AG08395 (cell line): Measurements from ENCODE around the gene HTT.

ENCODE experiments used
- DNase-seq: peaks from one replicate; pipeline ENCODE4 v3.0.0; 2012; ENCODE audit warnings: mixed read lengths, low spot score

HTT gene

DNA sequence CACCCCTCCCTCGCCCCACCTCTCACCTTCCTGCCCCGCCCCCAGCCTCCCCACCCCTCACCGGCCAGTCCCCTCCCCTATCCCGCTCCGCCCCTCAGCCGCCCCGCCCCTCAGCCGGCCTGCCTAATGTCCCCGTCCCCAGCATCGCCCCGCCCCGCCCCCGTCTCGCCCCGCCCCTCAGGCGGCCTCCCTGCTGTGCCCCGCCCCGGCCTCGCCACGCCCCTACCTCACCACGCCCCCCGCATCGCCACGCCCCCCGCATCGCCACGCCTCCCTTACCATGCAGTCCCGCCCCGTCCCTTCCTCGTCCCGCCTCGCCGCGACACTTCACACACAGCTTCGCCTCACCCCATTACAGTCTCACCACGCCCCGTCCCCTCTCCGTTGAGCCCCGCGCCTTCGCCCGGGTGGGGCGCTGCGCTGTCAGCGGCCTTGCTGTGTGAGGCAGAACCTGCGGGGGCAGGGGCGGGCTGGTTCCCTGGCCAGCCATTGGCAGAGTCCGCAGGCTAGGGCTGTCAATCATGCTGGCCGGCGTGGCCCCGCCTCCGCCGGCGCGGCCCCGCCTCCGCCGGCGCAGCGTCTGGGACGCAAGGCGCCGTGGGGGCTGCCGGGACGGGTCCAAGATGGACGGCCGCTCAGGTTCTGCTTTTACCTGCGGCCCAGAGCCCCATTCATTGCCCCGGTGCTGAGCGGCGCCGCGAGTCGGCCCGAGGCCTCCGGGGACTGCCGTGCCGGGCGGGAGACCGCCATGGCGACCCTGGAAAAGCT is at the start of gene HTT, which contains the start of gene HTT-AS:
HTT (plus strand) TSS at position 604 of the 768 bp plus-strand sequence; CDS start at position 749, 145 bp downstream.
HTT-AS (minus strand) TSS at position 461 of the 768 bp plus-strand sequence.
- peak; percentile 99 for DNase-seq

DNA sequence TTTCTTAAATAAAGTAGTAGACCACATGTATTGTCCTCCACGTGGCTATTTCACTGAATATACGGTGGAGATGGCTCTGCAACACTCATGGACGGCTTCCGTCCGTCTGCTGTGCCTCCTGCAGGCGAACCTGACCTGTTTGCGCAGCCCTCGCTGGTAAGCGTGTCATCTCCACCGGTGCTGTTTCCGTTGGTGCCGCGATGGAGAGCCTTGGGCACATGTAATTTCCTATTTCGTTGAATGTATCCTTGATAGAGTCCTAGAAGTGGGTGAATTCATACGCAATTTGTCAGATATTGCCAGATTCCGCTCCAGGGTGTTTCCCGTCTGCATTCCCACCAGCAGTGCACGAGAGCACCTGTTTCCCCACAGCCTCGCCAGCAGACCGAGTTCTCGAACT is 48.6 kb upstream of the HTT start:
- no peak for DNase-seq

DNA sequence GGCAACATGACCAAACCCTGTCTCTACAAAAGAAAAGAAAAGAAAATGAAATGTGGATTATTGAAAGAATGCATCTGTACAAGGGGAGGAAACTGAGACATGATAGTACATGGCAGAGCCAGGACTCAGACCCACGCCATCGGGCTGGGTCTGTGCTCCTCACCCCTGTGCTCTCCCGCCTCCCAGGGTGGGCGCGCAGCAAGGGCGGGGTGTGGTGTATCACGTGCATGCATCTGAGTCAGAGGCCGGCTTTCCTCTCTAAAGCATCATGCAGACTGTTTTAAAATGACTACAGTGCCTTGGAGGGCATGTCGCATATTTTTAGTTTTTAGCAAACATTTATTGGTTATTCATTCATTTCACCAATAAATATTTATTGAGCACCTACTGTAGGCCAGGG is 47.9 kb upstream of the HTT start:
- DNase-seq = no peak

DNA sequence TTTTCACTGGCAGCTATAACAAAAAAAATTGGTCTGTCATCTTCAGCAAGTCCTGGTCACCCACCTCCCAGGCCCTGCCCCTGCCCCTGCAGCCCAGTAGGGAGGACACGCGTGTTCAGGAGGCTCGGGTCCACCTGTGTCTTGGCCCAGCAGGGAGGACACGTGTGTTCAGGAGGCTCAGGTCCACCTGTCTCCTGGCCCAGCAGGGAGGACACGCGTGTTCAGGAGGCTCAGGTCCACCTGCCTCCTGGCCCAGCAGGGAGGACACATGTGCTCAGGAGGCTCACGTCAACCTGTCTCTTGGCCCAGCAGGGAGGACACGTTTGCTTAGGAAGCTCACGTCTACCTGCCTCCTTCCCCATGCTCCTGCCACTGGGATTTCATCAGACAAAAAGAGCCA is 45.0 kb upstream of the HTT start:
- DNase-seq = no peak

DNA sequence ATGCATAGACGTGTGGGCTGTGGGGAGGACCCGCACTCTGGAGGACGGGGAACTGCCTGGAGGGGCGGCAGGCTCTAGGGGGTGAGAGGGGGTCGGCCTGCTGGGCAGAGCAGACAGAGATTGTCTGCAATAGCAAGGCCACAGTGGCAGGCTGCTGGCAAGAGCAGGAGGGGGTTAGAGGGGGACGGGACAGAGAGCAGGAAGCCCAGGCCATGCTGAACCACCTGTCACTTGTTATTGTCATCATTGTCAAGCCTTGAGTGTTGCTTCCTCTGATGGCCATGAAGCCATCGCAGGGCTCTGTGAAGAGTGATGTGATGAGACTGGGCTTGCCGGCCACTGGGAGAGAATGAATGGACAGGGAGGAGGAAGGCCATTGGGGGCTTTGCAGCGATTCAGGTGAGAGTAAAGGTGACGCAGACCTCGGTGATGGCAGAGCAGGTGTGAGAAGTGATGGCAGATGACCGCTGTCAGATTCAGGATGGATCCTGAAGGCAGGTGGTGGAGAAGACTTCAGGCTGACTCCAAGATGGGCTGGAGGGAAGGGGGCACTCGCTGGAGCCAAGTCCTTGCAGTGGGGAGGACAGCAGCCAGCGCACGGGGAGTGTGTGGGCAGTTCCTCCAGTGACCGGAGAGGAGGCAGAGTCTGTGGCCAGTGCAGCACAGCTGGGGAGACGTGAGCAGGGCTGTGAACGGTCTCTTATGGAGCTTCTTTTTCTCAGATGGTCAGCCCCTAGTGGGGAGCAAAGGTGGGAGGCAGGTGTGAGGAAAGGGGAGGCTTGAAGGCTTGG is 43.7 kb upstream of the HTT start:
- no peak for DNase-seq

DNA sequence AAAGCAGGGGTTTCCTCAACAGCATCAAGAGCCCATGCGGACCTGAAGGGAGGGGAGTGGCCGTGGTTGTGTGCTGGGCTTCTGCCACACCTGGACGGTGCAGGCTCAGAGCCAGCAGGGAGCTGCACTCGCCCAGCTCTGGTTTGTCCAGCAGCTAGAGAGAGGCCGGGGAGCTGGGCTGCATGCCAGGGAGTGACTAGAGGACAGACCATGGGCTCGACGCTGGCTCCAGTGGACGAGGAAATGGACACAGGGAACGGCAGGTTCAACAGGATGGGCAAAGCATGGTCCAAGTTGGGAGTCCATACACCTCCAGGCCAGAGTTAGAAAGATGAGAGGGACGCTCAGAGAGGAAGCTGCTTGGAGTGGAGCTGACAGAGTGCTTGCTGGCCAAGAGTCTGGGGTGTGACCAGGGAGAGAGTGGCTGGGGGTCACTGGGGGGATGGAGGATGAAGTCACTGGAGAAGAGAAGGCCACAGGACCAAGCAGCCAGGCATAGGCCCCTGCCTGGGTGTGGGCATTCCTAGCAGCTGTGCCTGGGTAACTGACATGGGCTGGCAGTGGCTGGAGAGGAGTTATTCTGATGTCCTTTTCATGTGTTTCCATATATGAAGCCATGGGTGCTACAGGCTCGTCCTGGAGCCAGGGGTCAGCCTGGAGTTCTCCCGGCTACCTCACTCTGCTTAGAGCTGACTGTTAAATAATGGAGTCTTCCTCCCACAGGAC is 43.0 kb upstream of the HTT start:
- DNase-seq = no peak

DNA sequence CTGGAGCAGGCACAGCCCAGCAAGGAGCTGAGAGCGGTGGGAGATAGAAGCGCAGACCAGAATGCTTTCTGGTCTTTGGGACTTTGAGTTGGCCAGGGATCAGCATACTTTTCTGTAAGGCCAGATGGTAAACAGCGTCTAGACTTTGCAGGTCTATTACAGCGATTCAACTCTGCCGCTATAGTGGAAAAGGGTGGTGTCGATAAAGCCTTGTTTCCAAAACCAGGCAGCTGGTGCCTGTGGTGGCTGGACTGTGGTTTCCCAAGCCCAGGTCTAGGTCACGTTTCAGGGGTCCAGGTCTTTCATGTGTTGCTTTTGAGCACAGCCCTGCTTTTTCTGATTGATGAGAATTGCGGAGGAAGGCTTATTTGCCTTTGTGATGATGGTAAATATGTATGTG is 40.2 kb upstream of the HTT start:
- DNase-seq = no peak

DNA sequence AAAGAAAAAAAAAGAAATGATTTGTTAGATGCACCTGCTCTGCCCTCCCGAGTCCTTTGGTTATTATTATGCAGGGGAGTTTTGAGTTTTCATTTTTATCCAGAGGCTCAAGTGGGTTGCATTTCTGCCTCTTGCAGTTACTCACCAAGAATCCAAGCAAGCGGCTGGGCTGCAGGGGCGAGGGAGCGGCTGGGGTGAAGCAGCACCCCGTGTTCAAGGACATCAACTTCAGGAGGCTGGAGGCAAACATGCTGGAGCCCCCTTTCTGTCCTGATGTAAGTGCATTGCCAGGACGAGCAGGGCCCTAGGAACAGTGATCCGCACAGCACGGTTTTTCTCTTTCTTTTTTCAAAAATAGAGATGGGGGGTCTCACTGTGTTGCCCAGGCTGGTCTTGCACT is 39.2 kb upstream of the HTT start:
- no peak for DNase-seq

DNA sequence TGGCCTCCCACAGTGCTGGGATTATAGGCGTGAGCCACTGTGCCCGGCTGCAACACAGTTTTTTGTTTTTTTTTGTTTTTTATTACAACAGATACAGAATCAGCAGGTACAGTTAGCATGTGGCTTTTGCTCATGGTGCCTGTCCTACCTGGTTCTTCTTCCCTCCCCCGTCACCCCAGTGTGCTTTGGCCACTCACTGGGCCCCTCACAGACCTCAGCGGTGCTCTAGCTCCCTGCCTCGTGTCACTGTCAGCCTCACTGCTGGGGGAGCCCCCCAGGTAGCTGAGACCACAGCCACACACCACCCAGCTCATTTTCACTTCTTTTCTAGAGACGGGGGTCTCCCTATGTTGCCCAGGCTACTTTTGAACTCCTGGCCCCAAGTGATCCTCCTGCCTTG is 38.8 kb upstream of the HTT start:
- DNase-seq = no peak

DNA sequence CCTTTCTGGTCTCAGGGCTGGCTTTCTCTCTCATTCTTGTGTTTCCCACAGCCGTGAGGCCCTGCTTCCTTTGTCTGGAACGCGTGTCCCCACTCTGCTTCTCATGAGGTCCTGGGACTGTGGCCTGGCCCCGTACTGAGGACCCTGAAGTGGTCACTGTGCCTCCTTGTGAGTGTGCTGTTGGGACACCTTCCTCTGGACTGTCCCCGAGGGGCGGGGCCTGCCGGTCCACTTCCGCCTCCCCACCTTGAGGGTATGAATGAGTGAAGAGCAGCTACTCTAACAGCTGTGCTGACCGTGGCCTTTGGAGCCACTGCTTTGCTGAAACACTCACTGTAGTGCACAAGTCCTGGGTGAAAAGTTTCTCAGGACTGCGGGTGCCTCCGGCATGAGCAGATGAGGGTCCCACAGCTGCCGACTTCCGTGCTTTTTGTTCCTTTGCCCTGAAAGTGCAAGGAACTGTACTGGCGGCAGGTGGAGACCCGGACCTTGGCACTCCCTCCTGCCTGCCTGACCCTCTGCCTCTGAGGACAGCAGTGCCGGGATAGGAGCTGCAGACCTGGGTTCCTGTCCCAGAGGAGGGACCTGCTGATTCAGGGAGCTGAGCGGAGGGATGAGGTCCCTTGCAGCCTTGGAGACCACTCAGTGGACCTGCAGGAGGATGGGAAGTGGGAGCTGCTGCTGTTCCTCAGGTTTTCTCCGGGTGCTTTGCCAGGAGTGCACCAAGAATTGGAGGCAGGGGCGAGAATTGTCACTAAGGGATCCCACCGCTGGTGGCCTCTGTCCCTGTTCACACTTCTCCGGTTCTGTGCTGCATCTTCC is 38.1 kb upstream of the HTT start:
- no peak for DNase-seq

DNA sequence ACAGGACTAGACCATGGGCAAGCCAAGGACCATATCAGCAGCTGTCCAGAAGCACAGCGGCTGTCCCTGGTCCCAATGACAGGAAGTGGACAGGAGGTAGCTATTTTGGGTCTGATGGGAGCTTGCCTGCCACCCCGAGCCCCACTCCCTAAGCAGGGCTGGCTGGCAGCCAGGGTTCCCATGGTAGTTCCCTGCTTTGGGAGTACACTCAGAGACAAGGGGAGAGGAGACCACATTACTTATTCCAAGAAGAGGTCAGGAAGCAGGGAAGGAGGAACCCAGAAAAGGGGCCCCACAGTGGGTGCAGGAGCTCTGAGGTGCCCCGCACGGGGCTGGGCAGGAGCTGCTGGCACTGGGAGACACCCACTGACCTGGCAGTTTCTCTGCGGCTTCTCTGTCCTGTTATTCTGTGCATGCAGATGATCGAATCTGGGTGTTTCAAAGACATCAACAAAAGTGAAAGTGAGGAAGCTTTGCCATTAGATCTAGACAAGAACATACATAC is 36.5 kb upstream of the HTT start:
- no peak for DNase-seq

DNA sequence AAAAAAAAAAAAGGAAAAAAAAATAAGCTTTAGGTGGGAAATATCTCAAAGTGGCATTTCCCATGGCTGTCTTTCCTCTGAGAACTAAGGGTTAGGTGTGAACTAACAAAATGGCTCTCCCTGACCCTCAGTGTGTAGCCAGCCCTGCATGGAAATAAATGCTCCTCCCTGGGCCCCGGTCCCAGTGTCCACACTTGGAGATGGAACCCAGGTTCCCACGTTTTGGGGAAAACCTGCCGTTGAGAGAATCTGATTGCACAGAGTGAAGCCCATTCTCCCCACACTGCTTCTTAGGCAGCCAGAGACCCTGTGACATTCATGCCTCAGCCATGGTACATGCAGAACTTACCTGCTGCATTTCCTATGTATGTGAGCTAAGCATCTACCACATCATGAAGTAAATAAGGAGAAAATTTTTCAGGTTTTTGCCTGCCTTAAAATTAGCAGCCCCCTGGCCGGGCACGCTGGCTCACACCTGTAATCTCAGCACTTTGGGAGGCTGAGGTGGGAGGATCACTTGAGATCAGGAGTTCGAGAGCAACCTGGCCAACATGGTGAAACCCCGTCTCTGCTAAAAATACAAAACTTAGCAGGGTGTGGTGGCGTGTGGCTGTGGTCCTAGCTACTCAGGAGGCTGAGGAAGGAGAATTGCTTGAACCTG is 34.6 kb upstream of the HTT start:
- no peak for DNase-seq

DNA sequence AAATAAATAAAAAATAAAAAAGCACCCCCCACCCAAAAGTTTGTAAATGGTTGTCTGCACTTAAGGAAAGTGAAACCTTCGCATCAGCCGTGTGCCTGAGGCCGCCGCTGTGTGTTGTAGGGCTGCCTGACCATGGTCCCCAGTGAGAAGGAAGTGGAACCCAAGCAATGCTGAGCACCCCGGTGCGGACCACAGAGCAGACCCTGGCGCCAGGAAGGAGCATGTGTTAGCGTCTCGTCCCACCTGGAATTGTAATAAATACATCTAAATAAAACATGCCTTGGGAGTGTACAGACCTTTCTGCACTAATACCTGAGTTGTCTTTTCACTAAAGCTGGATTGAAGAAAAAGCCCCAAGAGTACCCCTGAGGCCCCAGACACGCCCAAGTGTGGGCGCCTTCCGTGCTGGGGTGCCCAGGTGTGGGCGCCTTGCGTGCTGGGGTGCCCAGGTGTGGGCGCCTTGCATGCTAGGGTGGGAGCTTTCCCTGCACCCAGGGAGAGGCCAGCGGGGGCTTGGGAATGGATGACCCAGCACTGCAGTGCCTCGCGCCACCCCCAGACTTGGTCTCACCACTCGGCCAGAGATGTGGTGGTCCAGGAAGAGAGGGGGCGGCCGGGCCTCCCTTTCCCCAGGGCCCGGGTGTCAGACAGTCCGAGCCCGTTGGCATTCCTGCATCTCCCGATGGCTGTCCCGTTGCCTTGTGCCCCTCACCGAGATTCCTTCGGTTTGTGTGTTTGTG is 33.9 kb upstream of the HTT start:
- DNase-seq = no peak

DNA sequence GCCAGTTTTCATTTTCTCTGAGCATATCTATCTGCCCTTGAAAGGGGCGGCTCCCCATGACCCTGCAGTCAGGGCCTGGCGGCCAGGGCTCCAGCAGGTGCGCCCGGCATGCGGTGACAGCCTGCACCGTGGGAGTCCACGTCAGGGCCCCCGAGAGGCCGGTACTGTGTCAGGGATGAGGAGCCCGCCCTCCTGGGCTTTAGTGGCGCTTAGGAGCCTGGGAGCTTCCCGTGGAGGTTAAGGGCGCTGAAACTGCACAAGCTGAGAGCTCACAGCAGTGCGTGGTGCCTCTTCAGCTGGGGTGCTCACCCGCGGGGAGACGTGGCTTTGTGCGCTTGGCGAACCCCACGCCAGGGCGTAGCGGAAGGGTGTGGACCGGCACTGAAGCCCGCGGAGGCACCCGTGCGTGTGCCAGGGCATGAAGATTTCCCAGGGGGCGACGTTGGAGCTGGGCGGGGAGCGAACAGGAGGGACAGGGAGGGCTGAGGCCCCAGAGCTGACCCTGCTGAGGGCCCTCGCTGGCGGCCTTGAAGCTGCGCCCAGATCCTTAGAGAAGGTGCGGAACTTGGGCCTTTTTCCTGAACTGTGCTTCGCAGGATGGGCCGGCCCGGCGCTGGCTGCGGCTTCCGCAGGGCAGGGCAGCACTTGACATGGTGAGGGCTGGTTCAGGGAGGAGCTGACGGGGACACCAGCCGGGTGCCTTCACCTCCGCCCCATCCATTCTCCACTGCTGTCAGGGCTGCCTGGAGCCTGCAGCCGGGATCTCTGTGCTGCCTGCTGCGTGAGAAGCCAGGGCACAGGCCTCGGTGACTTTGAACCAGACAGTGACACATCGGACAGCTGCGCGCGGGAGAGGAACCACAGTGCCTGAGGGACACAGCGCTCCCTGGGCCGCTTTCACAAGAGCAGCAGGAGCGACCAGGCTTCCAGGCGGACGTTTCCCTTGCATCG is 33.0 kb upstream of the HTT start:
- DNase-seq = peak; percentile 74

DNA sequence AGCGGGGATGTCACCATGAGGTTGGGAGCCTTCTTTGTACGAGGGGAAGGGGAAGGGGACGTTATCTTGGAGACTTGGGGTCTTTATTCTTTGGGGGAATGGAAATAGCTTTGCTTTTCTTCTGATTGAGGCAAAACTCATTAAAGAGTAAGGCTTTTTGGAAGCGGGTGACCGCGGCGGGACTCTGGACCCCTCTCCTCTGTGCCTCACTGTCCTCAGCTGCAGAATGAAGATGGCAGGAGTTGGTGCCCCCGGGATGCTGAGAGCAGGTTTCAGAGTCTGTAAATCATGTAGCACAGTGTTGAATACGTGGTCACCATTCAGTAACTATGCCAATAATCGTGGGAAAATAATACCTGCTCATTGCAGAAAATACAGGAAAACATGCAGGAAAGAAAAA is 32.3 kb upstream of the HTT start:
- no peak for DNase-seq

DNA sequence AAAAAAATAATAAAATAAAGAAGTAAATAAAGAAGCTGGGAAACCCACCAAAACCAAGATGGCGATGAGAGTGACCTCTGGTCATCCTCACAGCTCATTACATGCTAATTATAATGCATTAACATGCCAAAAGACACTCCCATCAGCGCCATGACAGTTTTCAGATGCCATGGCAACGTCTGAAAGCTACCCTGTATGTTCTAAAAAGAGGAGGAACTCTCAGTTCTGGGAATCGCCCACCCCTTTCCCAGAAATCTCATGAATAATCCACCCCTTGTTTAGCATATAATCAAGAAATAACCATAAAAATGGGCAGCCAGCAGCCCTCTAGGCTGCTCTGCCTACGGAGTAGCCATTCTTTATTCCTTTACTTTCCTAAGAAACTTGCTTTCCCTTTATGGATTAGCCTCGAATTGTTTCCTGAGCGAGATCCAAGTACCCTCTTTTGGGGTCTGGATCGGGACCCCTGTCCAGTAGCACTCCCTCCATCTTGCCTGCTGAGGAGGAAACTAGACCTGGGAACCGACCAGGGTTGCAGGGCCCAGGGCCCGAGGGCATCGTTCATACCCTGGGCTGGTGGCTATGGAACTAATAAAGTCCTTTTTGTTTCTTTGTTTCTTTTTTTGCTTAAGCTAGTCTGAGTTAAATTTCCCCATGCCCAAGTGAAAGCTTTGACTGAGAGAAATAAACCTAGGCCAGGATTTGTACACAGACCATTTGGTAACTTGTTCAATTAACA is 31.0 kb upstream of the HTT start:
- no peak for DNase-seq

DNA sequence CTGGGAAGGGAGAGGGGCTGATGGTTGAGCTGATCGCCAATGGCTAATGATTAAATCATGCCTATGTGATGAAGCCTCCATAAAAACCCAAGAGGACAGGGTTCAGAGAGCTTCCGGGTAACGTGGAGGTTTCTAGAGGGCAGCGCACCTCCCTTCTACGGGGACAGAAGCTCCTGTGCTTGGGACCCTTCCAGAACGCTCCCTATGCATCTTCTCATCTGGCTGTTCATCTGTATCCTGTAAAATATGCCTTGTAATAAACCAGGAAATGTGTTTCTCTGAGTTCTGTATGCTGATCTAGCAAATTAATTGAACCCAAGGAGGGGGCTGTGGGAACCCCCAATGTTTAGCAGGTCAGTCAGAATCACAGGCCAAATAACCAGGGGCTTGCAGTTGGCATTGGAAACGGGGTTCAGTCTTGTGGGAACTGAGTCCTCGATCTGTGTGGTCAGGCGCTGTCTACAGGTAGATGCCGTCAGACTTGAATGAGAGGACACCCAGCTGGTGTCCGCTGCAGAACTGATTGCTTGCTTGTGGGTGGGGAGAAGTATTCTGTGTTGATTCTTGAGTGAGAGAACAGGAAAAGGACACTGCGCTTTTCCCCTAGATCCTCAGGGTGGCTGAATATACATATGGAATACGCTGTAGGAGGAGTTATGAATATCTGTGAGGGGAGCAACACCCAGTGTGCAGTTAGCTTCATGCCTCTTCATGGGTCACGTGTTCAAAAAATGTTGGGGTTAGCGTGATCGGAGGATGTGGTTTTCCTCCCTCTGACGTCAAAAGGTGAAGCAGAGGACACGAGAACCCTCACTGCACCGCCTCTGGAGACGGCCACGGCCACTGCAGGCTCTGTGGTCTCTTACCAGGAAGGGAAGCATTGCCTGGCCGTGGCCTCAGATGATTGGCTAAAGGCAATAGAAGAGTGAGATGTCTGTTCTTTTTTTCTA is 29.3 kb upstream of the HTT start:
- DNase-seq = peak; percentile 27
